Nephron progenitor cell (in vitro differentiated cells): ENCODE data around the gene ERBIN.
"Not testable (repeated sequence)": the region's sequence is repeated elsewhere in the genome, so short reads cannot be mapped to it uniquely, and the experiment has no call there.

Source experiments
- DNase-seq: peaks from one replicate; pipeline ENCODE4 v3.0.0; 2021
- H3K27ac Mint-ChIP-seq: 2 replicates; pipeline ENCODE4 v1.8.0; 2021; ENCODE audit warnings: mild to moderate bottlenecking, moderate library complexity, mixed read lengths
- H3K27me3 Mint-ChIP-seq: 2 replicates; pipeline ENCODE4 v1.8.0; 2021; ENCODE audit warnings: mild to moderate bottlenecking, low read depth, mixed read lengths; ENCODE audit not compliant: poor library complexity
- H3K36me3 Mint-ChIP-seq: 2 replicates; pipeline ENCODE4 v1.8.0; 2021; ENCODE audit warnings: low read depth, mixed read lengths
- H3K4me1 Mint-ChIP-seq: 2 replicates; pipeline ENCODE4 v1.8.0; 2021; ENCODE audit warnings: mixed read lengths
- H3K4me3 Mint-ChIP-seq: 2 replicates; pipeline ENCODE4 v1.8.0; 2021; ENCODE audit warnings: mild to moderate bottlenecking, moderate library complexity, mixed read lengths
- H3K9me3 Mint-ChIP-seq: 2 replicates; pipeline ENCODE4 v1.8.0; 2021; ENCODE audit warnings: mild to moderate bottlenecking, moderate library complexity, mixed read lengths
- CTCF ChIP-seq: fragments of 200-600 bp; sonication (generic); IDR thresholded peaks from 2 replicates; pipeline ENCODE4 v1.5.0; 2021; ENCODE audit warnings: antibody characterized with exemption

Gene ERBIN

GRCh38 chr5:65926276-65926783, at the start of gene ERBIN:
Gene ERBIN, plus strand, starts transcription at chr5:65926575. Its CDS starts 66,144 bp downstream, at chr5:65992719.
- peak; percentile 75 for DNase-seq
- Mint-ChIP-seq H3K36me3 (peaks cover 21% of the 10 kb centered on the region), H3K27me3 (no peaks in the 10 kb centered on the region), H3K9me3 (peaks cover 8% of the 10 kb centered on the region), H3K27ac (peak within 1 kb of the TSS; percentile 96), H3K4me3 (peak within 1 kb of the TSS; percentile 96), H3K4me1 (peaks cover 36% of the 10 kb centered on the region)
- TF ChIP-seq CTCF, result no peak

GRCh38 chr5:65876970-65877369, 49.4 kb upstream of the ERBIN start:
- no peaks in the 10 kb centered on the region for H3K36me3 Mint-ChIP-seq
- peaks cover 11% of the 10 kb centered on the region for H3K9me3 Mint-ChIP-seq
- no peak for DNase-seq
- TF ChIP-seq CTCF, result no peak
- H3K4me1 Mint-ChIP-seq, result no peaks in the 10 kb centered on the region
- H3K4me3 Mint-ChIP-seq, result no peak overlapping the region
- H3K27ac Mint-ChIP-seq, result no peak overlapping the region
- H3K27me3 Mint-ChIP-seq, result no peaks in the 10 kb centered on the region

GRCh38 chr5:65879668-65880256, 46.6 kb upstream of the ERBIN start:
- not testable (repeated sequence) for H3K27me3 Mint-ChIP-seq, H3K36me3 Mint-ChIP-seq, DNase-seq, H3K4me3 Mint-ChIP-seq, H3K27ac Mint-ChIP-seq, H3K4me1 Mint-ChIP-seq
- peaks cover 11% of the 10 kb centered on the region for H3K9me3 Mint-ChIP-seq

GRCh38 chr5:65880496-65881072, 45.8 kb upstream of the ERBIN start:
- Mint-ChIP-seq H3K36me3 (no peaks in the 10 kb centered on the region), H3K27ac (no peak overlapping the region), H3K9me3 (peaks cover 11% of the 10 kb centered on the region), H3K27me3 (no peaks in the 10 kb centered on the region), H3K4me3 (no peak overlapping the region), H3K4me1 (no peaks in the 10 kb centered on the region)
- TF ChIP-seq CTCF, result no peak
- DNase-seq, result no peak

GRCh38 chr5:65882278-65882677, 44.1 kb upstream of the ERBIN start:
- no peak for DNase-seq
- H3K9me3 Mint-ChIP-seq, result peaks cover 11% of the 10 kb centered on the region
- no peak overlapping the region for H3K4me3 Mint-ChIP-seq
- no peak for TF ChIP-seq CTCF
- peaks cover 3% of the 10 kb centered on the region for H3K27me3 Mint-ChIP-seq
- H3K4me1 Mint-ChIP-seq, result no peaks in the 10 kb centered on the region
- no peak overlapping the region for H3K27ac Mint-ChIP-seq
- no peaks in the 10 kb centered on the region for H3K36me3 Mint-ChIP-seq

GRCh38 chr5:65883461-65883860, 42.9 kb upstream of the ERBIN start:
- DNase-seq, result no peak
- Mint-ChIP-seq H3K4me1 (no peaks in the 10 kb centered on the region), H3K27ac (no peak overlapping the region)

More at GRCh38 chr5:65883461-65883860, 42.9 kb upstream of the ERBIN start:
- Mint-ChIP-seq H3K27me3 (peaks cover 11% of the 10 kb centered on the region), H3K4me3 (no peak overlapping the region), H3K36me3 (no peaks in the 10 kb centered on the region), H3K9me3 (peaks cover 2% of the 10 kb centered on the region)
- no peak for TF ChIP-seq CTCF
